ENCODE results near the gene CDHR2. TPM values are rescaled to one million over a fixed set of nuclear protein-coding genes. Genes with fewer than 3 reads are reported as not detected.

CDHR2 gene
- total and polyA plus RNA-seq, 2 of the 13 experiments (the other 11 are each of a cell fraction or from before 2014, with no cell fraction given): 17.9 to 20.9 TPM

GRCh38 chr5:176541338-176542134 lies 7.6 kb upstream of the CDHR2 start (continued):
- TF ChIP-seq SIN3B (IDR thresholded peaks at IDR 0.05; ENCODE audit: low read length) (no peak), ZNF546 (CRISPR knock-in tag; conservative IDR thresholded peaks at IDR 0.05) (no peak), ZNF362 (CRISPR knock-in tag; IDR thresholded peaks at IDR 0.05; ENCODE audit: borderline replicate concordance) (no peak), ZNF30 (CRISPR knock-in tag; IDR thresholded peaks at IDR 0.05) (no peak), SMAD3 (CRISPR knock-in tag; IDR thresholded peaks at IDR 0.05) (no peak), RFXAP (CRISPR knock-in tag; IDR thresholded peaks at IDR 0.05; ENCODE audit: borderline replicate concordance) (0 out of 2 replicates have a peak, but pooled peaks have one; percentile 47), ZBTB42 (CRISPR knock-in tag; IDR thresholded peaks at IDR 0.05) (no peak), NR1H2 (CRISPR knock-in tag; IDR thresholded peaks at IDR 0.05; ENCODE audit: borderline replicate concordance, low read depth) (no peak), FLYWCH1 (CRISPR knock-in tag; IDR thresholded peaks at IDR 0.05) (no peak), SP5 (CRISPR knock-in tag; IDR thresholded peaks at IDR 0.05; ENCODE audit: borderline replicate concordance, low read depth) (peak; percentile 60; the same call in 1 of the 2 replicates), BRD4 (CRISPR knock-in tag; IDR thresholded peaks at IDR 0.05) (no peak), ZNF557 (CRISPR knock-in tag; IDR thresholded peaks at IDR 0.05) (no peak), MIER2 (CRISPR knock-in tag; IDR thresholded peaks at IDR 0.05) (no peak), ZBTB38 (CRISPR knock-in tag; IDR thresholded peaks at IDR 0.05) (no peak), KDM4B (CRISPR knock-in tag; IDR thresholded peaks at IDR 0.05) (no peak), ZKSCAN8 (CRISPR knock-in tag; IDR thresholded peaks at IDR 0.05; ENCODE audit: borderline replicate concordance) (no peak), ZNF747 (CRISPR knock-in tag; IDR thresholded peaks at IDR 0.05; ENCODE audit: borderline replicate concordance) (no peak), DRAP1 (CRISPR knock-in tag; IDR thresholded peaks at IDR 0.05) (0 out of 2 replicates have a peak, but pooled peaks have one; percentile 46), RXRB (CRISPR knock-in tag; IDR thresholded peaks at IDR 0.05; ENCODE audit: borderline replicate concordance) (no peak), GLI4 (CRISPR knock-in tag; IDR thresholded peaks at IDR 0.05; ENCODE audit: borderline replicate concordance) (0 out of 2 replicates have a peak, but pooled peaks have one; percentile 38), ZNF317 (CRISPR knock-in tag; IDR thresholded peaks at IDR 0.05) (no peak), ZNF672 (CRISPR knock-in tag; IDR thresholded peaks at IDR 0.05) (no peak), ZNF547 (CRISPR knock-in tag; IDR thresholded peaks at IDR 0.05) (no peak), MAFF (IDR thresholded peaks at IDR 0.05; ENCODE audit: low read depth, low read length) (no peak), ZFP91 (CRISPR knock-in tag; IDR thresholded peaks at IDR 0.05; ENCODE audit: borderline replicate concordance) (0 out of 2 replicates have a peak, but pooled peaks have one; percentile 49), ZNF670 (CRISPR knock-in tag; IDR thresholded peaks at IDR 0.05; ENCODE audit: borderline replicate concordance) (no peak), SOX13 (IDR thresholded peaks at IDR 0.05) (no peak), SOX13 (CRISPR knock-in tag; conservative IDR thresholded peaks at IDR 0.05 in 1 of 2, IDR thresholded peaks at IDR 0.05 in 1 of 2) (no peak), KLF11 (CRISPR knock-in tag; IDR thresholded peaks at IDR 0.05) (no peak)
- TF ChIP-seq, protein P1, sequence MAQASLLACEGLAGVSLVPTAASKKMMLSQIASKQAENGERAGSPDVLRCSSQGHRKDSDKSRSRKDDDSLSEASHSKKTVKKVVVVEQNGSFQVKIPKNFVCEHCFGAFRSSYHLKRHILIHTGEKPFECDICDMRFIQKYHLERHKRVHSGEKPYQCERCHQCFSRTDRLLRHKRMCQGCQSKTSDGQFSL (CRISPR knock-in tag; IDR thresholded peaks at IDR 0.05): no peak

Measured in HepG2 (cell line).